ENCODE results near the gene TRPM1.

Gene TRPM1

GRCh38 chr15:30962079-30962478 is 139.4 kb downstream of the TRPM1 start:
- no peak for DNase-seq

GRCh38 chr15:30958219-30958618 is 143.3 kb downstream of the TRPM1 start:
- DNase-seq: no peak

- no peak for DNase-seq
Measured at GRCh38 chr15:30956216-30957124, 145.1 kb downstream of the TRPM1 start.

DNA sequence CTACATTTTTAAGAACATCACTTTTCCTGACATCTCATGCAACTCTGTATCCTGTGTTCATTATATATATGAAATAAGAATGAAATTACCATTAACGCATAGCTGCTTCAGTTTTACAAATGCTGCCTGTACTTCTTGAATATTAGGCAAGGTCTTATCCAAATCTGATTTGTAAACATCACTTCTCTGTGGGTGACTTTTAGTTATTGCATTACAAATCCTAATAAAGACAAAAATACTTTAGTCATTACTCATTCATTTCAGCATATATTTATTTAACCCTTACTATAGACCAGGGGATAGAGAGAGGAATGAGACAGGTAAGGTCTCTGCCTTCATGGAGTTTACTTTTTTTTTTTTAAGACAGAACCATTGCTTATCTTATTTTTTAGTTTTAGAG is 146.9 kb downstream of the TRPM1 start:
- no peak for DNase-seq

DNA sequence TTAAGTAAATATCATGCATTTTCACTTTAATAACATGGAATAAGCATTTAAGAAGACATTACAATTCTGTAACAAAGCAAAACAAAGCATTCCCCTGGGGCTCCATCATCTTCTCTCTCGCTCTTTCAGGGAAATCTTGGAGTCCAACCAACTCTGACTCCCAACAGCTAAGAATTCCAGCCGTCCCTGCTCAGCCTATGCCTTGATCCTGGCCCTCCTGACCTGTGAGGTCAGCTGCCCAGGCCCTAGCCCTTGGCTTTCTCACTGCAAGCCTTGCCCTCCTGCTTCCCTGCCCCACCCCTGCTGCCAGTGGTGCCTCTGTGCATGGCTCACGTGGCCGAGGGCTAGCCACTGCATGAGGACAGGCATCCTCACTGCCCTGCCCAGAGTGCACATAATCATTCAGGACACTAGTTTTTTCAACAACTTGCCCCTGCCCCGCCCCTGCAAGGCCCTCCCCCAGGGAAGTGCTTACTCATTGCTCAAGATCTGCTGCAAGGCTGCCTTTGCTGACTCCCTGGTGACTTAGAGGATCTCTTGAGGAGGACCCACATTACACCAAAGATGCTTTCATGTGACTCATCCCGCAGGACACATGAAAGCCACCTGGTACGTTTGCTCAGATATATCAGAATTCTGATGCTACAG is 147.7 kb downstream of the TRPM1 start:
- DNase-seq: no peak

DNA sequence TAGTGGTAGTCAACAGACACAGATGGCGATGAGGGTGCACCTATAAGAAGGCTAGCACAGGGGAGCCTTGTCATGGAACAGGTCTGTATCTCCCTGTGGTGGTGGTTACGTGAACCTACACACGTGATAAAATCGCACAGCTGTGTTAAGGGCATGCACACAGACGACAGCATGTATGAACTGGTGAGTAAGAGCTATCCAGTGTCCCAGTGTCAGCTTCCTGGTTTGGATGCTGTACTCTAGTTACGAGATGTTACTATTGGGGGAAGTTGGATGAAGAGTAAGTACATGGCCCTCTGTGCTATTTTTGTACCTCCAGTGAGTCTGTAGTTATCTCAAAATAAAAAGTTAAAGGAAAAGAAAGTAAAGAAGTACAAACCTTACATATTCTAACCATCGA is 148.3 kb downstream of the TRPM1 start:
- no peak for DNase-seq
